ENCODE results near the gene STUB1. TPM values are rescaled to one million over a fixed set of nuclear protein-coding genes. Genes with fewer than 3 reads are reported as not detected.

STUB1 gene
- total and polyA plus RNA-seq, 12 donors: 121 to 339 (median 190) TPM

DNA sequence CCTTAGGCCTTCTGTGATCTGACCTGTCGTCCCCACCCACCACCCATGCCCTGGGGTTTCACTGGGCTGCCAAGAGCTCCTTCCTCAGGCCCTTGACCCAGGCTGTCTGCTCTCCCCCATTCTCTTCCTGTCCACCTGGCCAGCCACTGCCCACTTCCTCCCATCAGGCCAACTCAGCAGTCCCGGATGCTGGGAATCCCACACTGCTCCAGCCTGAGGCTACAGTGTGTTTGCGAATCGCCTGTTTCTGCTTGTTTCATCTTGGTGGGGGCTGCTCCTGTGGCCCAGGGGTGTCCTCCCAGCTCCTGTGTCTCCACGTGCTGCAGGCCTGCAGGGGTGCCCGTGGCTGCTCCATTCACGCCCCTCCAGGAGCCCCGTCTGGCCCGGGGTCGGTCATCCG, 33.9 kb downstream of the STUB1 start:
- 59 to 88% (median 71%) methylated on average over 4 to 11 of the region's 11 CpGs for WGBS, 4 donors
- TF ChIP-seq POLR2A (IDR thresholded peaks at IDR 0.05): no peak
- TF ChIP-seq CTCF (IDR thresholded peaks at IDR 0.05): no peak
- Histone ChIP-seq H3K9me3 (replicated peaks in 1 of 3) (no peaks in the 10 kb centered on the region), H3K4me1 (replicated peaks in 1 of 2) (peaks cover 16 to 26% of the 10 kb centered on the region in 2 donors), H3K27ac (no peak overlapping the region), H3K27me3 (peaks cover 8% of the 10 kb centered on the region), H3K4me3 (no peak overlapping the region), H3K36me3 (replicated peaks in 1 of 2) (no peaks in the 10 kb centered on the region)
- no peak for DNase-seq
- intact Hi-C loops (cut with DNase I): loop anchor here (5.0 to 10.0 kb wide), 3 partner anchors 73 to 343 kb away; partner anchors contain the start of genes CHTF18 (in 1 of the 2) and RPUSD1 (in 1 of the 2)

DNA sequence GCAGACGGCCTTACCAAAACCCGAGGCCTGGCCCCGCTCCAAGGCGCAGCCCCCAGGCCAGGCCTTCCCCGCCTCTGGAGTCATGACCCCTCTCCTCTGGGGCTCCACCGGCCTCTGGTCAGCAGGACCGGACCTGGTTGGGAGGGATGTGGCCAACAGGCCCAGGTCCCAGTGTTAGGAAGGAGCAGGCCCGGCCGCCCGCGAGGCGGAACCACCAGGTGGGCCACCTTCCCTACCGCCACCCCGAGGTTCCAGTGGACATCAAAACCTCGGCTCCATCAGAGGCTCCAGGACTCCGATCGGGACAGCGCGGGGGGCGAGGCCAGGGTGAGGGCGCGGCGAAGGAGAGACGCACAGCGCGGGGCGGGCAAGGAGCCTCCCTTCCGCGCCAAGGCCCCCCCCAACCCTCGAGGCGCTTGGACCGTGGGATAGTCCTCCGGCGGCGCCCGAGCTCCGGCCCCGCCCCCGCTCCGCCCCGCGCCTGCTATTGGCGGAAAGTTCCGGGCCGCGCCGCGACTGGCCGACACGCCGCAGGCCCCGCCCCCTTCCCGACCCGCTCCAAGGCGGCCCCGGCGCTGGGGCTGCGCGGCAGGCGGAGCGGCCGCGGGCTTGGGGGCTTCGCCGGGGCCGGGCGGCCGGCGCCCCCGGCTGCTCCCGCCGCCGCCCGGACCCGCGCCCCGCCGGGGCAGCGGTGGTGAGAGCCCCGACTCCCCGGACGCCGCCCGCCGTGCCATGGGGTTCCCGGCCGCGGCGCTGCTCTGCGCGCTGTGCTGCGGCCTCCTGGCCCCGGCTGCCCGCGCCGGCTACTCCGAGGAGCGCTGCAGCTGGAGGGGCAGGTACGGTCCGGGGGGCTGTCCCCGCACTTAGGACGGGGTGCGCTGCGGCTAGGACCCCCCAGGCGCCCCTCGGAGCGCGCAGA, 34.6 kb downstream of the STUB1 start, which contains the start of gene METRN:
Gene METRN, plus strand, starts transcription at position 561 of the 919 bp plus-strand sequence. Its CDS starts 172 bp downstream, at position 733.
- H3K27me3 ChIP-seq: peaks cover 6% of the 10 kb centered on the region
- H3K9me3 ChIP-seq (replicated peaks in 1 of 3): no peaks in the 10 kb centered on the region
- TF ChIP-seq CTCF (IDR thresholded peaks at IDR 0.05) (no peak), POLR2A (IDR thresholded peaks at IDR 0.05) (peak in 1 of 2 donors; percentile 27)
- H3K4me1 ChIP-seq (replicated peaks in 1 of 2): peaks cover 17 to 29% of the 10 kb centered on the region in 2 donors
- peak within 1 kb of the TSS in 3 of 5 donors; percentile 42 to 62 (median 56) for H3K27ac ChIP-seq
- intact Hi-C loops (cut with DNase I): loop anchor here (5.0 to 10.0 kb wide), 3 partner anchors 72 to 342 kb away; partner anchors contain the start of genes CHTF18 (in 1 of the 2) and RPUSD1 (in 1 of the 2)
- H3K4me3 ChIP-seq: peak within 1 kb of the TSS in 2 of 4 donors; percentile 37 to 76
- 4 to 5% methylated on average over 84 to 108 of the region's 108 CpGs; no CpG with 5 or more reads in 2 of the 4 donors for WGBS, 4 donors
- peak; percentile 87 to 95 (median 93) for DNase-seq
- no peaks in the 10 kb centered on the region for H3K36me3 ChIP-seq (replicated peaks in 1 of 2)

DNA sequence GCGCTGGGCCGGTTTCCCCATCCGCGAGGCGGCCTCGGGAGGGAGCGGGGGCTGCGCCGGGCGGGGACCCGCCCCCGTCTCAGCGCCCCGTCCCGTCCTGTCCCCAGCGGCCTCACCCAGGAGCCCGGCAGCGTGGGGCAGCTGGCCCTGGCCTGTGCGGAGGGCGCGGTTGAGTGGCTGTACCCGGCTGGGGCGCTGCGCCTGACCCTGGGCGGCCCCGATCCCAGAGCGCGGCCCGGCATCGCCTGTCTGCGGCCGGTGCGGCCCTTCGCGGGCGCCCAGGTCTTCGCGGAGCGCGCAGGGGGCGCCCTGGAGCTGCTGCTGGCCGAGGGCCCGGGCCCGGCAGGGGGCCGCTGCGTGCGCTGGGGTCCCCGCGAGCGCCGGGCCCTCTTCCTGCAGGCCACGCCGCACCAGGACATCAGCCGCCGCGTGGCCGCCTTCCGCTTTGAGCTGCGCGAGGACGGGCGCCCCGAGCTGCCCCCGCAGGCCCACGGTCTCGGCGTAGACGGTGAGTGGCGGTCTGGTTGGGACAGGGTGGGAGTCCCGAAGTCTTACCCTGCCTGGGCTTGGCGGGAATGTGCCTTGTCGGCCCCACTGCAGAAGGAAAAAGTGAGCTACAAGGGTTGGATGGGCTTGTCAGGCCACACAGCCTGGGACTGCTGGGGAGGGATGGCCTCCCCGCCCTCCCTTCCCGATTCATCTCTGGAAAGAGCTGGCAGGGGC, 35.4 kb downstream of the STUB1 start:
- peak in 1 of 7 donors; percentile 29 for DNase-seq
- Histone ChIP-seq H3K27ac (peak overlapping the region in 3 of 5 donors; percentile 42 to 62 (median 56)), H3K27me3 (peaks cover 6% of the 10 kb centered on the region), H3K36me3 (replicated peaks in 1 of 2) (no peaks in the 10 kb centered on the region), H3K9me3 (replicated peaks in 1 of 3) (no peaks in the 10 kb centered on the region), H3K4me1 (replicated peaks in 1 of 2) (peaks cover 23 to 34% of the 10 kb centered on the region in 2 donors), H3K4me3 (peak overlapping the region in 2 of 4 donors; percentile 37 to 76)
- 1 to 18% (median 4%) methylated on average over 4 to 74 of the region's 74 CpGs for WGBS, 4 donors
- TF ChIP-seq POLR2A (IDR thresholded peaks at IDR 0.05) (no peak), CTCF (IDR thresholded peaks at IDR 0.05) (no peak)
- intact Hi-C loops (cut with DNase I): loop anchor here in 1 of 2 donors (10.0 kb wide), 1 partner anchor 339 kb away; no protein-coding TSS in a partner anchor

Measured in adrenal gland (tissue), 12 donors.